ENCODE measurements around the gene NPHP4. TPM values are rescaled to one million over a fixed set of nuclear protein-coding genes. Genes with fewer than 3 reads are reported as not detected.

The NPHP4 gene
- total RNA-seq: 6.5 and 8.0 TPM in 2 replicates

DNA sequence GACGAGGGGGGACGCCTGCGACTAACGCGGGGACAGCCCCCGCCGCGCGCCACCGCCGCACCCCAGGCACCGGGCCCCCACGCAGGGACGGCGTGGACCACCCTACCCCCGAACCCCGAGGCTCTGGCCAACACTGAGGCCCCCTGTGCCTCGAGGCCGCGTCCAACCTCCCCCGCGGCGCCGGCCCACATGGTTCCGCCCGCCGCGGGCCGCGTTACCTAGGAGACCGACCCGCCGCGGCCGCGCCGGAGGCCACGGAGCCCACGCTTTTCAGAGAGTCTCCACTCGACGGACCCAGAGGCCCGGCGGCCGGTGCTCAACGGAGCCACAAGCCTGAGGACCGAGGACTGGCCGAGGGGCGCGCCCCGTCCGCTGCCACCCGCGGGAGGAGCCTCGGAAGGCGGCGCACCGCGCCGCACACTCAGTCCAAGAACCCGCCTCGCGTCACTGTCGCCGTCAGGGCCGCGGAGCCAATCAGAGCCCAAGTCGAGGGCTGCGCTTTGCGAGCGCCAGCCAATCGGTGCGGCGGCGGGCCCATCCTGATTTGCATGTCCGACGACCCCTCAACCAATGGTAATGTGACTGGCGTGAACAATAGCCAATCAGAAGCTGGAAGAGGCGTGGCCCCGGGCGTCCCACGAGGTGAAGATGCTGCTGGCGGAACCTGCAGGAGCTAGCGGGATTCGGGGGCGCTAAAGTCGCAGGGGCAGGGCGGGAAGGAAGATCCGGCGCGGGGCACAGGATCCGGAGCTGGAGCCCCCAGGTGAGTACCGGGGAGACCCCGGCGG is at the start of gene NPHP4:
Gene NPHP4 (minus strand): TSS at position 400 of the 788 bp plus-strand sequence. CDS start 6,136 bp downstream, outside the sequence.
- DNase-seq (ENCODE audit: insufficient read length, low spot score, missing footprints): peak; percentile 100
- H4K20me1 ChIP-seq (ENCODE audit: insufficient read depth, low read length): peaks cover 7% of the 10 kb centered on the region
- TF ChIP-seq, protein P1, sequence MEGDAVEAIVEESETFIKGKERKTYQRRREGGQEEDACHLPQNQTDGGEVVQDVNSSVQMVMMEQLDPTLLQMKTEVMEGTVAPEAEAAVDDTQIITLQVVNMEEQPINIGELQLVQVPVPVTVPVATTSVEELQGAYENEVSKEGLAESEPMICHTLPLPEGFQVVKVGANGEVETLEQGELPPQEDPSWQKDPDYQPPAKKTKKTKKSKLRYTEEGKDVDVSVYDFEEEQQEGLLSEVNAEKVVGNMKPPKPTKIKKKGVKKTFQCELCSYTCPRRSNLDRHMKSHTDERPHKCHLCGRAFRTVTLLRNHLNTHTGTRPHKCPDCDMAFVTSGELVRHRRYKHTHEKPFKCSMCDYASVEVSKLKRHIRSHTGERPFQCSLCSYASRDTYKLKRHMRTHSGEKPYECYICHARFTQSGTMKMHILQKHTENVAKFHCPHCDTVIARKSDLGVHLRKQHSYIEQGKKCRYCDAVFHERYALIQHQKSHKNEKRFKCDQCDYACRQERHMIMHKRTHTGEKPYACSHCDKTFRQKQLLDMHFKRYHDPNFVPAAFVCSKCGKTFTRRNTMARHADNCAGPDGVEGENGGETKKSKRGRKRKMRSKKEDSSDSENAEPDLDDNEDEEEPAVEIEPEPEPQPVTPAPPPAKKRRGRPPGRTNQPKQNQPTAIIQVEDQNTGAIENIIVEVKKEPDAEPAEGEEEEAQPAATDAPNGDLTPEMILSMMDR (IDR thresholded peaks at IDR 0.05; ENCODE audit: extremely low read depth, low read depth, low read length): no peak
- no peaks in the 10 kb centered on the region for H3K27me3 ChIP-seq (ENCODE audit: insufficient read depth, low read length)
- H3K79me2 ChIP-seq (ENCODE audit: insufficient read depth, low read length): peaks cover 22% of the 10 kb centered on the region
- peaks cover 15% of the 10 kb centered on the region for H3K4me1 ChIP-seq (ENCODE audit: insufficient read depth, low read length)
- no peaks in the 10 kb centered on the region for H3K36me3 ChIP-seq (ENCODE audit: insufficient read depth, low read length)
- peak within 1 kb of the TSS; percentile 94 for H2AFZ ChIP-seq (ENCODE audit: low read length)
- H3K4me3 ChIP-seq (ENCODE audit: insufficient read depth, low read length): peak within 1 kb of the TSS; percentile 92
- peak within 1 kb of the TSS; percentile 90 for H3K27ac ChIP-seq (ENCODE audit: low read depth, low read length)
- H3K4me2 ChIP-seq (ENCODE audit: insufficient read depth, low read length): peak within 1 kb of the TSS; percentile 98
- no peaks in the 10 kb centered on the region for H3K9me3 ChIP-seq (ENCODE audit: low read depth, low read length)

DNA sequence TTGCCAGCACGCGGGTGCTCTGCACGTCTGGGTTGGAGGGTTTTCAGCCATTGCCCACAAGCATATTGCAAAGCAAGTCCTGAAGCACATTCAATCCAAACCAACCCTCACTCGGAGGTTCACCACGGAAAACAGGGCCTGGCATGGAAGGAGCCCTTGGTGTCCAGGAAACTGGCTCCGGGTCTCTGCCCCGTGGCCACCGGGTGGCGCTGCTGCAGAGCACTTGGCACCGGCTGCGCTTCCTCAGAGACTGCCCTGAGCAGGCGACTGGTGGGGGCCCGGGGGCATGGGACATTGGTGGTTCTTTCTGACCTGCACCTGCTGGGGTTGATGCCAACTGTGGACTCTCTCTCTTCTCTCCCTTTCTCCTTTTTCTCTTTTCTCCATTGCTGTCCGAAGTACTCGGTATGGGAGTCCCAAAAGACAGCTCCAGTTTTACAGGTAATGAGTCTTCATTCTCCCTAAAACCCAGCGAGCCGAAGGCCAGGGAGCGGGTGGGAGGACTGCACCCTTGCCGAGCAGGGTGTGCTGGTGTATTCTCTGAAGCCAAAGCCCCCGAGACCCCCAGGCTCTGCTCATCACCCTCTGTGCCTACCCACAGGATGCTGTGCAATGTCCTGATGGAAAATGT is 49.3 kb upstream of the NPHP4 start:
- H3K79me2 ChIP-seq (ENCODE audit: insufficient read depth, low read length): no peaks in the 10 kb centered on the region
- no peak overlapping the region for H2AFZ ChIP-seq (ENCODE audit: low read length)
- no peaks in the 10 kb centered on the region for H3K36me3 ChIP-seq (ENCODE audit: insufficient read depth, low read length)
- H3K4me2 ChIP-seq (ENCODE audit: insufficient read depth, low read length): no peak overlapping the region
- H3K4me3 ChIP-seq (ENCODE audit: insufficient read depth, low read length): no peak overlapping the region
- no peak overlapping the region for H3K27ac ChIP-seq (ENCODE audit: low read depth, low read length)
- peaks cover 9% of the 10 kb centered on the region for H3K4me1 ChIP-seq (ENCODE audit: insufficient read depth, low read length)
- peak; percentile 91 for DNase-seq (ENCODE audit: insufficient read length, low spot score, missing footprints)
- H3K9me3 ChIP-seq (ENCODE audit: low read depth, low read length): no peaks in the 10 kb centered on the region
- TF ChIP-seq, protein P1 (IDR thresholded peaks at IDR 0.05; ENCODE audit: extremely low read depth, low read depth, low read length): peak; percentile 56
- no peaks in the 10 kb centered on the region for H4K20me1 ChIP-seq (ENCODE audit: insufficient read depth, low read length)
- no peaks in the 10 kb centered on the region for H3K27me3 ChIP-seq (ENCODE audit: insufficient read depth, low read length)

DNA sequence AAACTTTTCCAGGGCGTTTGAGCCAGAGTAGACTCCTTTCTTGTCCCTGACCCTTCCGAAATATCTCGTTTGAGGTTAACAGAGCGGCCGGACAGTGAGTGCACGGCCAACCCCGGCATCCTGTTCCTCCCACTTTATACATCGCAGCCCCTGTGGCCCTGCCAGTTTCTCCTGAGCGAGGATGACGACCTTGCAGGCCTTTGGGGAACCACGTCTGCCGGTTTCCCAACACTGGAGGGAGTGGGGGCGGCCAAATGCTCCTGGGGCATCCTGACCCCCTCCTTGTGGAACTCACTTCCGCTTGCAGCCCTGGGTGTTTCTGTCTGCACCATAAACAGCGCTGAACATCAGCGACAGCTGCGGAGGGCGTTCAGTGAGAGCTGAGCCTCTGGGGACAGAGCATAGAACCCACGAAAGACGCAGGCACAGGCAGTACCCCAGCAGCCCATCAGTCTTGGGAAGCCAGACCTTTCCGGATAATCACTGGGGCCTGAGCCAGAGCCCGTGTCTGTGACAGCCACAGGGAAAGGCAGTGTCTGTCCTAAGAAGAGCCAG is 48.7 kb upstream of the NPHP4 start:
- TF ChIP-seq, protein P1 (IDR thresholded peaks at IDR 0.05; ENCODE audit: extremely low read depth, low read depth, low read length): no peak
- peak; percentile 43 for DNase-seq (ENCODE audit: insufficient read length, low spot score, missing footprints)

DNA sequence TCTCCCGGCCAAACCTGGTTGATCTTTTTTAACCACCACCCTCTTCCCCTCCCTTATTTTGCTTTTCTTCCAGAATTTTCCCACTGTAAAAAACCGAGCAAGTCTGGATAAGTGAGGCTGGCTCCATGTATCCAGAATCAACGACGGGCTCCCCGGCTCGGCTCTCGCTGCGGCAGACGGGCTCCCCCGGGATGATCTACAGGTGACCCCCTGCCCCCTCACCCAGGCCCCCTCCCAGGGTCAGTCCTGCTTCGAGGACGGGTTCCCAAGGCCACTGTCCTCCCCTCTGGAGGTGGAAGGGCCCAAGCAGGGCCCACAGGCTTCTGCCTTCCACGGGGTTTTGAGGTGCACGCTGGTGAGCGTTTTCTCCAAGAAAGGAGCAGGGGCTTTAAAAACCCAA is 48.2 kb upstream of the NPHP4 start:
- Histone ChIP-seq H3K9me3 (ENCODE audit: low read depth, low read length) (no peaks in the 10 kb centered on the region), H2AFZ (ENCODE audit: low read length) (no peak overlapping the region), H3K4me2 (ENCODE audit: insufficient read depth, low read length) (no peak overlapping the region), H3K27me3 (ENCODE audit: insufficient read depth, low read length) (no peaks in the 10 kb centered on the region), H4K20me1 (ENCODE audit: insufficient read depth, low read length) (no peaks in the 10 kb centered on the region), H3K4me3 (ENCODE audit: insufficient read depth, low read length) (no peak overlapping the region), H3K36me3 (ENCODE audit: insufficient read depth, low read length) (no peaks in the 10 kb centered on the region), H3K4me1 (ENCODE audit: insufficient read depth, low read length) (peaks cover 9% of the 10 kb centered on the region), H3K79me2 (ENCODE audit: insufficient read depth, low read length) (no peaks in the 10 kb centered on the region), H3K27ac (ENCODE audit: low read depth, low read length) (no peak overlapping the region)
- TF ChIP-seq, protein P1 (IDR thresholded peaks at IDR 0.05; ENCODE audit: extremely low read depth, low read depth, low read length): no peak
- DNase-seq (ENCODE audit: insufficient read length, low spot score, missing footprints): peak; percentile 21

More for the DNA sequence above, 48.7 kb upstream of the NPHP4 start:
- no peak overlapping the region for H3K27ac ChIP-seq (ENCODE audit: low read depth, low read length)
- H3K79me2 ChIP-seq (ENCODE audit: insufficient read depth, low read length): no peaks in the 10 kb centered on the region
- no peak overlapping the region for H3K4me3 ChIP-seq (ENCODE audit: insufficient read depth, low read length)
- no peaks in the 10 kb centered on the region for H4K20me1 ChIP-seq (ENCODE audit: insufficient read depth, low read length)
- H3K36me3 ChIP-seq (ENCODE audit: insufficient read depth, low read length): no peaks in the 10 kb centered on the region
- H3K4me1 ChIP-seq (ENCODE audit: insufficient read depth, low read length): peaks cover 9% of the 10 kb centered on the region
- H3K9me3 ChIP-seq (ENCODE audit: low read depth, low read length): no peaks in the 10 kb centered on the region
- no peak overlapping the region for H3K4me2 ChIP-seq (ENCODE audit: insufficient read depth, low read length)
- H3K27me3 ChIP-seq (ENCODE audit: insufficient read depth, low read length): no peaks in the 10 kb centered on the region
- no peak overlapping the region for H2AFZ ChIP-seq (ENCODE audit: low read length)
